ENCODE measurements around the gene CDC42EP3.

CDC42EP3 gene

DNA sequence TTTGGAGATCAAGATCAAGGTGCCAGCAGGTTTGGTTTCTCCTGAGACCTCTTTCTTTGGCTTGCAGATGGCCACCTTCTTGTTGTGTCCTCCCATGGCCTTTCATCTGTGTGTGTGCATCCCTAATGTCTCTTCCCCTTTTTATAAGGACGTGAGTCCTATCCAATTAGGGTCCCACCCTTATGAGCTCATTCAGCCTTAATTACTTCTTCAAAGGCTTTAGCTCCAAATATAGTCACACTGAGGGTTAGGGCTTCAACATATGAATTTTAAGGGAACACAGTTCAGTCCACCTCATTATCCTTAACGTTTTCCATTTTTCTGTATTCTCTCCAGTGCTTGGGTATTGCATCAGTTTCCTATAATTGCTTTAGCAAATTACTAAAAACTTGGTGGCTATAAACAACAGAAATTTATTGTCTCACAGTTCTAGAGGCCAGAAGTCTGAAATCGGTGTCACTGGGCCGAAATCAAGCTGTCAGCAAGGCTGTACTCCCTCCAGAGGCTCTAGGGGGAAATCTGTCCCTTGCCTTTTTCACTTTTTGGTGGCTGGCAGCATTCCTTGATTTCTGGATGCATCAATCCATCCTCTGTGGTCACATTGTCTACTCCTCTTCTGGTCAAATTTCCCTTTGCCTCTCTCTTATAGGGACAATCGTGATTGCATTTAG lies 34.1 kb downstream of the CDC42EP3 start:
- no peak for DNase-seq (ENCODE audit: extremely low read depth in 1 of 2, low read depth in 1 of 2)

DNA sequence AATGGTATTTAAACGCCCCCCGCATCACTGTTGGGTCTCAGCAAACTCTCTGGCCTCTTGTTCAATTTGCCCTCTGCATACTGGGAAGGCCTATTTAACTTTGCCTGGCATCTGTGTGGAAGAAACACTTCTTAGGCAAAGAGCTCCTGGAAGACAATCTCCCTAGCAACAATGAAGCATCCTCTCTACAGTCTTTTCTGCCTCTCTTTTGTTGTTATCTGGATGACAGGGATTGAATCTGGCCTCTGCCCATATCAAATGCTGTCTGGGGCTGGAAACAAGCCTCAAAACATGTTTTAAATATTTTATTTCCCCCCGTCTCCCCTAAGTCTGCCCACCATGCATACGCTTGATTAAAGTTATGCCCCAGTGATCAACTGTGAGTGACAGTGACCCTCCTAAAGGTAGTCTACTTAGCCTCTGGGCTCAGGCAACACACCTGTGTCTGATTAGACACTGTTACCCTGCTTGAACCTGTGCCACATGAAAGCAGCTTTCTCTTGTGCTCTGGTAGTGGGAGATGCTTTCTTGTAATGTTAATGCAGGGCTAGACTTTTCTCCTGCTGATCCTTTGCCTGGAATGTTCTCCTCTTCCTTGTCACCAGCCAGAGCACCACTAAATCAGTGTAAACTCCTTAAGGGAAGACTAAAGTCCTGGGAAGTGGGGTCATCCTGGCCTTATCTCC lies 34.9 kb downstream of the CDC42EP3 start:
- DNase-seq (ENCODE audit: extremely low read depth in 1 of 2, low read depth in 1 of 2): no peak

DNA sequence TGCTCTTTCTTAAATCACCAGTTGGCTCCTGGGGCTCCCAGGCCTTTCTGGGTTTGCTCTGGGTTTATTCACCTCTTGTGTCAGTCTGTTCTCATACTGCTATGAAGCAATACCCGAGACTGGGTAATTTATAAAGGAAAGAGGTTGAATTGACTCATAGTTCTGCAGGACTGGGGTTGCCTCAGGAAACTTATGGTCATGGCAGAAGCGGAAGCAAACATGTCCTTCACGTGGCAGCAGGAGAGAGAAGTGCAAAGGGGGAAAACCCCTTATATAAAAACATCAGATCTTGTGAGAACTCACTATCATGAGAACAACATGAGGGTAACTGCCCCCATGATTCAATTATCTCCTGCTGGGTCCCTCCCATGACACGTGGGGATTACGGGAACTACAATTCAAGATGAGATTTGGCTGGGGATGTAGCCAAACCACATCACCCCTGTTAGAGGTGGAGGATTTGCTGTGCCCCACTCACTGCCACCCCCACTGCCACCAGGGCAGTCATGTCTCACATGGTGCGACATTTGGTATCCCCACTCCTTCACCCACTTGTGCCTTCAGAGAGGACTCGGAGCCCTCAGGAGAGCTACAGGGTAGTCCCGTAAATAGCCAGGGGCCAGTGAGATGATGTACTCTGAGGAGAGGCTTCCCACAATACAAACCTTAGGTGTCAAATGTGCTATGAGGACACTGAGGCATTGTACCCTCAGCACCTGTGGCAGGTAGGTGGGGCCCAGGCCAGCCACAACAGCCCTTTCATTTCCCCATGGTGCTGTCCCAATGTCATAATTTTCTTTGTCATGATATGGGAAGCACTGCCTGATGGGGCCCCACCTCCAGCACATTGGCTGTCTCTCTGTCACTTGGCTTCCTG lies 35.7 kb downstream of the CDC42EP3 start:
- peak; percentile 33 to 46 for DNase-seq (ENCODE audit: extremely low read depth in 1 of 2, low read depth in 1 of 2)

DNA sequence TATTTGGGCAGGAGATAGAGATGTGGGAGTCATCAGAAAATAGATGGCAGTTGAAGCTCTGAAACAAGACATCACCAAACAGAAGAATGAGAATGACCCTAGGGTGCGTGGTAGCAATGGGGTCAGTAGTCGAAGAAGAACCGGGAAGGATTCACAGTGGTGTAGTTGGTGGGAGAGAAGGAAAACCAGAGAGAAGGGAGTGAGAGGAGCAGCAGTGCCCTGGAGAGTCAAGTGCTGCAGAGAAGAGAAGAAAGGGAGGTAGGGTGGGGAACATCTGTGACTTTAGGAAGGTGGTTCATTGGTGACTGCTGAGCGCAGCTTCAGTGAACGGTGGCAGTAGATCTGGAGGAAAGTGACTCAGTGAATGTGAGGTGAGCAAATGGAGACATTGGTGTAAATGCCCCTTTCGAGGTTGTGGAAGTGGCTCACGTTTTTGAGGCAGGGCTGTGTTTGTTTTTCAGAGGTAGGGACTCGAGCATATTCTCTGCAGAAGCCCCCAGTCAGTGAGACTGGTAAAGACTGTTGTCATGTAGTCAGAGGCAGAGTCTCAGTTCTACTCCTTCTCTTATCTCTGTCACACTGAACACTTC lies 36.4 kb downstream of the CDC42EP3 start:
- no peak for DNase-seq (ENCODE audit: extremely low read depth in 1 of 2, low read depth in 1 of 2)

DNA sequence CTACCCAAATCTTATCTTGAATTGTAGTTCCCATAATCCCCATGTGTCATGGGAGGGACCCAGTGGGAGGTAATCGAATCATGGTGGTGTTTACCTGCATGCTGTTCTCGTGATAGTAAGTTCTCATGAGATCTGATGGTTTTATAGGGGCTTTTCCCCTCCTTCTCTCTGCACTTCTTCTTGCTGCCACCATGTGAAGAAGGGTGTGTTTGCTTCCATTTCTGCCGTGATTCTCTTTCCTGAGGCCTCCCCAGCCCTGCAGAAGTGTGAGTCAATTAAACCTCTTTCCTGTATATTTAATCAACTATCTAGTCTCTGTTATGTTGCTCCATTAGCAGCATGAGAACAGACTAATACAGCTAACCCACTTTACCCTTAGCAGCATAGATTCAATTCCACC lies 37.6 kb downstream of the CDC42EP3 start:
- DNase-seq (ENCODE audit: extremely low read depth in 1 of 2, low read depth in 1 of 2): no peak

DNA sequence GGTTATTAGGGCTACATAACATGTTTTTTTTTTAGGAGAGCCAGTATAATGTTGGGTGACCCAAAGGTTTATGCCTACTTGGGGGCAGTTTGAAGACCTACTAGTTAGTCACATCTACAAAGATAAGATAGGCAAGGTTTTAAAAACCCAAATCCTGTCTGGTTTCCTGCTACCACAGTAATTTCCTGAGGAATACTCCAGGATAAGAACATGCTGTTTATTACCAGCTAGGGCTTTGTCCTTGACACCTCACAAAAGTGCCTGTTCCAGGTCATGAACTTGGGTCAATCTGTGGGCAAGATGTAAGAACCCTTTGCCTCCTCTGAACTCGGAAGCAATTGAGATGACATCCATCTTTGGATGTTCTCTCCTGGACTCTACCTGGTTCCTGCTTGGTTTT lies 38.2 kb downstream of the CDC42EP3 start:
- no peak for DNase-seq (ENCODE audit: extremely low read depth in 1 of 2, low read depth in 1 of 2)

DNA sequence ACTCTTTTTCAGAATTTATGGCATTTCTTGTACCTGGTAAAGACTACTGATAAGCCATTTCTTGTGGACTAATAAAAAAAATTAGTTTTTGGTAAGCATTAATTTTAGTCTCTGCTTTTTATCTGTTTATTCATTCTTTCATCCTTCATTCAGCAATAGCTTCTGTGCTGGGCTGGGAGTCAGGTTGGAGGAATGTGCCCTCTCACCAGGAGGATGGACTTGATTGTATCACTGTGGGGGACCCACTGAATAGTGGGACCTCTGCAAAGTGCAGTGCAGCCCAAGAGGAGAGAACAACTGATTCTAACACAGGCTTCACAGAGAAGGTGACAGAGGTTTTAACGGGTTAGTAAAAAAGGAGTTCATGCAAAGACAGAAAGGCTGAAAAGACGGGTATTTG lies 39.1 kb downstream of the CDC42EP3 start:
- no peak for DNase-seq (ENCODE audit: extremely low read depth in 1 of 2, low read depth in 1 of 2)

DNA sequence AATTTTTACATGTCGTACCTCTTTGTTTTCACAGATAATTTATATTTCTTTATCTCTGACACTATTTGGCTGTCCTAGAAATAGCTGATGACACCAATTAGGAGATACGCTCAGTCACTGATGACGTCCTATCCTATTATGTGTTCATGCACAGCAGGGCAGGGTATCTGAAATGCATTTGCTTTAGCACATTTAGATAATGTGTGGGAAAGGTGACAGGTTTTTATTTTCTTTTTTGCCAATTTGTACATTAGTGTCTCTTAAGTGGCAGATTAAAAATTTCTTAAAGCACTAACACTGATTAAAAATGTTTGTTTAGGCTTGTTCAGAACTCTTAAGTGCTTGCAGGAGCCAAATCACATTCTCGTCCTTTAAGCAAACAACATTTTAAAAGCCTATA lies 39.7 kb downstream of the CDC42EP3 start:
- no peak for DNase-seq (ENCODE audit: extremely low read depth in 1 of 2, low read depth in 1 of 2)

DNA sequence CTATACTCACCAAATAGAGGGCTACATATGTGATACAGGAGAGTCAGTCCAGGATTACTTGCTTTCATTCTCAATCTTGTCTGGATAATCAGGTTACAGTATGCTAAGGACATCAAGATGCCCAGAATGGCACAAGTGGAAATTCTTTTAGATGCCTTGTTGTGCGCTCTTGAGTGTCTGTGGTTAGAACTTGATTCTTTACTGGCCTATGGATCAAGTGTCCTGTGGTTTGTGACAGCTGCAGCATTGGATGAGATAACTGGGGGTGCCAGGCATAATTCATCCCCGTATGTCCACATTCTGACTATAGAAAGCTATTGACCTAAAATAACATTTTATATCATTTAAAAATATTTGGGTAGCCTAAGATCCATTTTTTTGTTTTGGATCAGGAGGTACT lies 40.1 kb downstream of the CDC42EP3 start:
- no peak for DNase-seq (ENCODE audit: extremely low read depth in 1 of 2, low read depth in 1 of 2)

DNA sequence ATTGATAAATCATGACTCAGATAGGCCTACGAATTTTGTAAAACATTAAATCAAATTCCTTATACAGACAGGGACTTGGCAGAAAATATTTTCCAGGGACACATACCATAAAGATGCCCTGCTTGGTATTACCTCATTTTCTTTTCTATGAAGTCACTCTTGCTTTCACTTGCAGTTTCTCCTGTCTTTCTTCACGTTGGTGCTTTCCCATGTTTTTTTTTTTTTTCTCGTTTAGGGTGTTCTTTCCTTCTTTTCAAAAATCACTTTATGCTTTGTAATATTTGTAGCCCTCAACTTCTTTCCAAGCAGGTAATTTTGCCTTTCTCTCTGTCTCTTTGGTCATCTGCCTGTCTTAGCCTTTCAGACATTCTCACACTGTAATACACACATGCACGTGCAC lies 40.7 kb downstream of the CDC42EP3 start:
- no peak for DNase-seq (ENCODE audit: extremely low read depth in 1 of 2, low read depth in 1 of 2)

DNA sequence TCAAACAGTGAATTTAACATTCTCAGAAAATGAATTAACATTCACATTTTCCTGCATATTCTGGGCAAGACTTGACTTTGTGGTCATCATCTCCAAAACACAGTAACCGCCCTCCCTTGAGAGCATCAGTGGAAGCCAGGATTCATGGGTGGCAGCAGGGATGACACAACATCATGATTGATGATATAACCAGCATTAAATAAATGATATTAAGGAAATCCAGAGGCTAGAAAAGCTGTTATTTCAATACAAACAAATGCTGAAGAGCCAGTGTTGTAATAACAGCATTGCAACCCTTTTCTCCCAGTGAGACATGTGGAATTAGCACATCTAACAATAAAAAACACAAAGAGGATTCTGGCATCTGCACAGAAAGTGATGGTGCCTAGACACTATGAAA lies 41.1 kb downstream of the CDC42EP3 start:
- no peak for DNase-seq (ENCODE audit: extremely low read depth in 1 of 2, low read depth in 1 of 2)

DNA sequence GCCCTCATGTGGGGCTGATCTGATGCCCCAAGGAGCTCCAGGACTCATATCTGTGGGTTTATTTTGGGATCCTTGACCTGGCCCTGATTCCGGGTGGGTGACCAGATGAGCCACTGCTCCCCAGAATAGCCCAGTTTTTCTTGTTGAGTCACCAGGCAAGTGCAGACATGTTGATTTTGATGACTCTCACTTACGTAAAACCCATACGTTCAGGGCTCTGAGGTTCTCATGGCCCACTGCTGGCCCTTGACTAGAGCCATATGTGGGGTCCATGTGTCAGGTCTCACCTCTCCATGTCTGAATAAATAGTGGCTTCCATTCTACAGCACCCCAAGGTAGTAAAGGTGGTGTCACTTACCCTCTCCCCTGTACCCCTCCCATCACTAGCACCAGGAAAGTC lies 41.9 kb downstream of the CDC42EP3 start:
- no peak for DNase-seq (ENCODE audit: extremely low read depth in 1 of 2, low read depth in 1 of 2)

DNA sequence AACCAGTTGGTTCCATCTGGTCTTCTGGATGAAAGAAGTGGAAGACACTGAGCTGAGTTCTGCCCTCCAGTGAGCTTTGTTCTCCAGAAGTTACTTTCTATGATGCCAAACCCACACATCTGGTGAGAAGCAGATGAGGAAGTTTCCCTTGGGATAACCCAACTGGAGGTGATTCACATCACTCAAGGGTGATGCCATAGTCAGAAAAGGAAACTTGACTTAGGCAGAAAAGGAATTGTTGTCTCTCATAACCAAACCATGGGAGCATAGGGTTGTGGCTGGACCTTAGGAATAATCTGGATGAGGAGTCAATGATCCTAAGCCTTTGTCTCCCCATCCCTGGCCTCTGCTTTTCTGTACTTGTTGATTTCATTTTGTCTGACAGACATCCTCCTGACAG lies 43.7 kb downstream of the CDC42EP3 start:
- DNase-seq (ENCODE audit: extremely low read depth in 1 of 2, low read depth in 1 of 2): no peak

DNA sequence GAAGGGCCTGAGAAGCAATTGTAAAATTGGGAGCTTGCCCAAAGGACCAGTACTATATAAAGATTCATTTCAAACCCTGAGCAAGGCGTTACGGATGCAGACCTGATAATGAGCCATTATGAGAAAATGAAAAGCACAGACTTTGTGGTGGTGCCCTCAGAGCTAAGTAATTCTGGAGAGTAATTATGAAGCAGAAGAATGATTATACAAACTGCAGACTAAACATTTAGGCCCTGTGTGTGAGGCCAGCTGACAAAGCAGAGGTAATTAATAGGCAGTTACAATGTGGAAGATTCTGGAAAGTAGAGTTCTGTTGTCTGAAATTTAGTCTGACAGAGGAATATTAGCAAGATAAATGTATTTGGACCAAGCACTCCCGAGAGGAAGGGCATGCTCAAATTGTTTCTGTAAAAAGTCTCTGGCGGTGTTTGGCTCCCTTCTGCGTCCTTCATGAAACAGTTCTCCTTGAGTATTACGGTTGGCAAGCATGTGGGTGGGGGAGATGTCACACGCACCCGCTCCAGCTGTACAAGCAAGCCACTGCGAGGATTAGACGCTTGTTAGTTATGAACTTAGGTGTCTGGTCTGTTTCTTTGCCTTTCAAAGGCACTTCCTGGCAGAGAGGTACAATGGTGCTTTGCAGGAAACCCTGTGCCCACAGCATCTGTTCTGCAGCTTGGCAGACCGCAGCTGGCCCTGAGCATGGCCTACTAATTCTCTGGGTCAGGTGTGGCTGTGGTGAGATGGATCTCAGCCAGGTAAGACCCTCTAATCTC lies 45.5 kb downstream of the CDC42EP3 start:
- peak in 1 of 2 donors; percentile 31 for DNase-seq (ENCODE audit: extremely low read depth in 1 of 2, low read depth in 1 of 2)

DNA sequence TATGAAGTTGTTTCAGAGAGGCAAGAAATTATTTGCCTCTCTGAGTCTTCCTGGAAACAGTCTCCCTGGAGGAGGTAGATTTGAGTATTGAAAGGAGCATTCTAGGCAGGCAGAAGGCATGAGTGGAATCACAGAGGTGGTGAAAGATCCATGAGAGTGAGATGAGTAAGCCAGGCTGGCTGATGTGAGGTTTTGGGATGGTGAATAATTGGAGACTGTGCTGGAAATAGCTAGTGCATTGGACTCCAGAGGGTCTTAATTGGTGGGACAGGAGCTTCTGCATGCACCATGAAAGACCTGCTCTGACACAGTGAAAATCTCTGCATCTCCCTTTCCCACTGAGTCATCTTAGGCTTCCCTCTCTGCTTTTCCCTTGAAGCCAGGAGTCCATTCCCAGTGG lies 46.3 kb downstream of the CDC42EP3 start:
- DNase-seq (ENCODE audit: extremely low read depth in 1 of 2, low read depth in 1 of 2): no peak

DNA sequence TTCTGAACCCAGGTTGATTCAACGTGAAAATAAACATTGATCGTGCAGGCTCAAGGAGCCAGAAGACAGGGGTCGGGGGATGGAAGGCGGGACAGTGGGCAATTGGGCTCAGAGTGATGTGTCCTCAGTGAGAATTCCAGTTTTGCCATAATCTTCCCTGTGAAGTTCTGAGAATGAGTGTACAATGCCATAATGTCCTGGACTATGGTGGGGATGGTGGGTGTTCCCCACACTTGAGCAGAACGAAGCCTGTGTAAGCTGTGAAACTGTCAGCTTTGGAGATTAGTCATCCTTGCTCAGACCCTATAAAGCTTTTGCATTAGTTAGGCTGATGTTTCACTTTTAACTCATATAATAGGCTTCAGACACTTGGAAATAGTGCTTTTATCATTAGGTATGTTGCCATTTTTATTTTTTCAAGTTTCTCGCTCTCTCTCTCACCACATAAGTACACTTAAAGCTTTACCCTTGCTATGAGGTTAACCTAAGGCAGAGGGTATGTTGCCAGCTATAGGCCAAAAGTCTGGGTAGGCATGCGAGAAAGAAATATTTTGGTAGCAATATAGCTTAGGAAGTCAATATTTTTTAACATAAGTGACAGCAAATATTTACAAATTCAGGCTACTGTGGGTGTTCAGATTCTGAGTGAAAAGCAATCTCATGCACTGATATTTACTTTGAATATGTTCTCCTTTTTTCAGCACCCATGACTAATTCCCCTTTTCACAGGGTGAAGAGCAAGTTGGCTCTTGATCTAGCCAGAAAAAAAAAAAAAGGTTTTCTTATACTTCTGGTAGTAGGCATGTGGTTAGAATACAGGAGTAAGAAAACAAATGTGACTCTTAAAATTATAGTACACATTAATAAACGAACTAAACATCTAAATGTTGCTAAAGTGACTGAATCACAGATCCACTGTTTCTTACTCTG lies 47.2 kb downstream of the CDC42EP3 start:
- no peak for DNase-seq (ENCODE audit: extremely low read depth in 1 of 2, low read depth in 1 of 2)

DNA sequence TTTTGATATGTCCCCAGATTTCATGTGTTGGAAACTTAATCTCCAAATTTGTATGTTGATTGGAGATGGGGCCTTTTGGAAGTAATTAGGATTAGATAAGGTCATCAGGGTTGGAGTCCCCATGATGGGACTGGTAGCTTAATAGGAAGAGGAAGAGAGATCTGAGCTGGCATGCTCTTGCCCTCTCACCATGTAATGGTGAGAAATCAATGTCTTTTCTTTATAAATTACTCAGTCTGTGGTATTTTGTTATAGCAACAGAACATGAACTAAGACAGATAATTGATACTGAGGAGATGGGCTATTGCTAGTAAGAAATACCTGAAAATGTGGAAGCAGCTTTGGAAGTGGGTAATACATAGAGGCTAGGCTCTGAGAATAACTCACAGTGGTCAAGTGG lies 48.0 kb downstream of the CDC42EP3 start:
- no peak for DNase-seq (ENCODE audit: extremely low read depth in 1 of 2, low read depth in 1 of 2)

DNA sequence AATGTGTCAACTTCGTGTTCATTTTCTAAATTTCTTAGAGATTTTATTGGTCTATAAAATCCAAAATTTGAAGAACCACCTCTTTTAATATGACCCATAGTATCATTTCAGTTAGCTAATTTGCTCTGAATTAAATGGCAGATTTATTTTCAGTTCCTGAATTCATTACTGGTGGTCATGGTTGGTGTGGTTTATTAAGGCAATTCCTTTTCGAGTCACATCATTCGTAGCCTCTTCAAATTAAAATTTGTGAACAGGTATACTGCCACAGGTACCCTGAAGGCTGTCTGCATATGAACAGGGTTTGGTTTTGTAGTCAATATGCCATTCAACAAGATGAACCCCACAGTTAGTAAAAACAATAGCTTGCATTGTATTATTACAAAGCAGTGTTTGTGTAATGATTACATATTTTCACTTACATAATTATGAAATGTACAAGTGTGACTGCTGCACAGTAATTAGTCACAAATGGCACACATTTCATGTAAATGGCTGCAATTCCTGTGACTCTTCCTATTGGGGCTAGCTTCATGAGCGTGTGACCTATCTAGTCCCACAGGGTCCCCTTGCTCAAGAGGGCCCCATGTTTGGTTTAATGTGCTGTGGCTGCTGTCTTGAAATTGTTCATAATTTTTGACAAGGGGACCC lies 48.9 kb downstream of the CDC42EP3 start:
- DNase-seq (ENCODE audit: extremely low read depth in 1 of 2, low read depth in 1 of 2): no peak

DNA sequence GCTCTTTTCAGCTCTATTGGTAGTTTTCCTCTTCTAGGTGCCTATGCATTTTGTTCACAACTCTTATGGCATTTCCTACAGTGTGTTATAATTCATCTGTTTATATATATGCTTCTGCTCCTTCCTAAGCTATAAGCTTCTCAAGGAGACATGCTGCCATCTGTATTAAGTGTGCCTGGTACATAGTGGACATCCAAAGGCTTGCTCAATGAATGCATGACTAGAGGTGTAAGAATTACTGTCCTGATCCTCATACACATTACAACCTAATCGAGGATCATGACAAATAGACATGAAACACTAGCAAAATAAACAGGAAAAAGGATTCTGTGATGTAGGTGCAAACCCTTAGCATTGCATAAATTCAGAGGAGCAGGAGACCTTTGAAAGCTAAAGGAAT lies 50.2 kb downstream of the CDC42EP3 start:
- no peak for DNase-seq (ENCODE audit: extremely low read depth in 1 of 2, low read depth in 1 of 2)

Measured in activated CD8-positive, alpha-beta memory T cell treated with anti-CD3 and anti-CD28 coated beads for 1 hour (primary cell).